ENCODE results near the gene TTC28.

TTC28 gene

DNA sequence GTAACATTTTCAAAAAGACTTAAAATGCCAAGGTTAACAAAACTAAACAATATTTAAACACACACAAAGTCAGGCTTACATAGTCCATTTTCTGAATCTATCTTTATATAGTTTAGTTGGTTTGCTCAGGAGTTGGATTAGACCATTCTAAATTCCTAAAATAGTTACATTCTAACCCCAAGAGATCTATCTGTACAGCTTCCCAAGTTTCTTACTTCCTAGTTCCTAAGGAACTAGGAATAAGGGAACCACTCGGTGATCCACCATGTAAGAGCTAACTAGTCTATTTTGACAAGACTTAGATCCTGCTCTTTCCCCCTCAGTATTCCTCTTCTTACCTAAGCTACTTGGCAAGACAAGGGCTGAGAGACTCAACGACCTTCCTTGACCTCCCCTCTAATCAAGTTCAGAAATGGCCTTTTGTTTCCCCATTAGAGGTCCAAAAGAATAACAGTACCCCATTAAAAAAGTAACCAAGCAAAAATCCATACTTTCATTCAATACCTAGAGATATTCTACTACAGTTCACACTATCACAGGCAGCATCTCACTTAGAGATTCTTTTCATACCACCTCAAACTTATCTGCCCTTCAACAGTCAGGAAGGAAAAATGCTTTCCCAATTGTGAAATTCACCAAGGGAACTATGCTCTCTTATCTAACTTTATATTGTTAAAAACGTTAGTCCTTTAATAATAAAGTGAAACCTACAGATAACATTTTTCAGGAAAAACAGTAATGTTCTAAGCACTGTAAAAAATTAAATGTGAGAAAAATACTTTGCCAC, 253.1 kb downstream of the TTC28 start:
- Mint-ChIP-seq H3K27me3 (ENCODE audit: low read depth, poor library complexity) (peaks cover under 1% of the 10 kb centered on the region), H3K9me3 (peaks cover 4% of the 10 kb centered on the region), H3K4me3 (no peak overlapping the region), H3K27ac (no peak overlapping the region), H3K4me1 (peaks cover 17% of the 10 kb centered on the region), H3K36me3 (ENCODE audit: low read depth) (peaks cover 25% of the 10 kb centered on the region)
- TF ChIP-seq, protein P1, sequence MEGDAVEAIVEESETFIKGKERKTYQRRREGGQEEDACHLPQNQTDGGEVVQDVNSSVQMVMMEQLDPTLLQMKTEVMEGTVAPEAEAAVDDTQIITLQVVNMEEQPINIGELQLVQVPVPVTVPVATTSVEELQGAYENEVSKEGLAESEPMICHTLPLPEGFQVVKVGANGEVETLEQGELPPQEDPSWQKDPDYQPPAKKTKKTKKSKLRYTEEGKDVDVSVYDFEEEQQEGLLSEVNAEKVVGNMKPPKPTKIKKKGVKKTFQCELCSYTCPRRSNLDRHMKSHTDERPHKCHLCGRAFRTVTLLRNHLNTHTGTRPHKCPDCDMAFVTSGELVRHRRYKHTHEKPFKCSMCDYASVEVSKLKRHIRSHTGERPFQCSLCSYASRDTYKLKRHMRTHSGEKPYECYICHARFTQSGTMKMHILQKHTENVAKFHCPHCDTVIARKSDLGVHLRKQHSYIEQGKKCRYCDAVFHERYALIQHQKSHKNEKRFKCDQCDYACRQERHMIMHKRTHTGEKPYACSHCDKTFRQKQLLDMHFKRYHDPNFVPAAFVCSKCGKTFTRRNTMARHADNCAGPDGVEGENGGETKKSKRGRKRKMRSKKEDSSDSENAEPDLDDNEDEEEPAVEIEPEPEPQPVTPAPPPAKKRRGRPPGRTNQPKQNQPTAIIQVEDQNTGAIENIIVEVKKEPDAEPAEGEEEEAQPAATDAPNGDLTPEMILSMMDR (IDR thresholded peaks at IDR 0.05) = no peak
- DNase-seq = no peak

DNA sequence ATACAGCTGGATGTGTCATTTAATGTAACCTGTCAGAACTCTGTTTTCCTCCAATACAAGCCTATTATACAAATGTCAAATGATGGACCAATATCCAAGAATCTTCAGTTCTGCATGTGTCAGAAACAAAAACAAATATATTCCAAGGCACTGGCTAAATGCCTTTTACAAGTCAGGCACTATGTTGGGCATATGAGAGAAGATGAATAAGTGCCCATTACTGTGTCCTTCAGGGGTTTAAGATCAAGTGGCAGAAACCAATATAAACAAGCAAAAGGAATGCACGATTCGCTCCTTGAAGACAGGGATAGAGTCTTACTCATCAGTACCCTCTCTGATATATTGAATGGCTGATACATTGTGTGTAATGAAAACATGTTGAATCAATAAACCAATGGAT, 254.4 kb downstream of the TTC28 start:
- Mint-ChIP-seq H3K9me3 (peaks cover 4% of the 10 kb centered on the region), H3K4me1 (peaks cover 15% of the 10 kb centered on the region)

GRCh38 chr22:28424427-28425080, 255.1 kb downstream of the TTC28 start:
- peaks cover 25% of the 10 kb centered on the region for H3K36me3 Mint-ChIP-seq (ENCODE audit: low read depth)
- TF ChIP-seq, protein P1 (IDR thresholded peaks at IDR 0.05) = no peak
- H3K4me3 Mint-ChIP-seq = no peak overlapping the region
- peaks cover 15% of the 10 kb centered on the region for H3K4me1 Mint-ChIP-seq
- no peak for DNase-seq
- peaks cover 4% of the 10 kb centered on the region for H3K9me3 Mint-ChIP-seq
- H3K27me3 Mint-ChIP-seq (ENCODE audit: low read depth, poor library complexity) = peaks cover 3% of the 10 kb centered on the region
- H3K27ac Mint-ChIP-seq = no peak overlapping the region

More for the DNA sequence above, 254.4 kb downstream of the TTC28 start:
- Mint-ChIP-seq H3K4me3 (no peak overlapping the region), H3K36me3 (ENCODE audit: low read depth) (peaks cover 25% of the 10 kb centered on the region), H3K27me3 (ENCODE audit: low read depth, poor library complexity) (peaks cover 3% of the 10 kb centered on the region), H3K27ac (no peak overlapping the region)
- DNase-seq = no peak
- TF ChIP-seq, protein P1 (IDR thresholded peaks at IDR 0.05) = no peak

DNA sequence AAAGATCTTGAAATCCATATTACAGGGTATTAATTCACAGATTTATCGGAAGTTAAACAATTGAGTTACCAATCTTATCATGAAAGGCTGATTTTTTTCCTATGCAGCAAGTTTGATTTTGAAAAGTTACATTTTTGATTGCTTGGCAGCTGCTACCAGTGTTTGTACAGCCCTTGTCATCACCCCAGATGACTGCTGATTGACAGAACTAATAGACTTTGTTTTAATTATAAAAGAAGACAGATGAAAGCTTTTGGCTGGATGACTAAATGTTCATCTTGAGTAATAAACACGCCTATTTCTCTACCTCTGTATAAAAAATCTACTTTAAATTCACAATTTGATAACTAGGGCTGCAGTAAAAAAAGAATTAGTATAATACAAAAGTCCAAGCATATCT, 259.7 kb downstream of the TTC28 start:
- TF ChIP-seq, protein P1 (IDR thresholded peaks at IDR 0.05) = no peak
- Mint-ChIP-seq H3K27ac (no peak overlapping the region), H3K9me3 (no peaks in the 10 kb centered on the region), H3K4me3 (no peak overlapping the region), H3K36me3 (ENCODE audit: low read depth) (peaks cover 5% of the 10 kb centered on the region), H3K4me1 (peaks cover 3% of the 10 kb centered on the region), H3K27me3 (ENCODE audit: low read depth, poor library complexity) (peaks cover 3% of the 10 kb centered on the region)
- no peak for DNase-seq

- peaks cover 14% of the 10 kb centered on the region for H3K4me1 Mint-ChIP-seq
- TF ChIP-seq, protein P1 (IDR thresholded peaks at IDR 0.05) = no peak
- H3K27ac Mint-ChIP-seq = no peak overlapping the region
- no peak for DNase-seq
- peaks cover 3% of the 10 kb centered on the region for H3K27me3 Mint-ChIP-seq (ENCODE audit: low read depth, poor library complexity)
- H3K4me3 Mint-ChIP-seq = no peak overlapping the region
- H3K36me3 Mint-ChIP-seq (ENCODE audit: low read depth) = no peaks in the 10 kb centered on the region
- H3K9me3 Mint-ChIP-seq = no peaks in the 10 kb centered on the region
Observed at GRCh38 chr22:28418008-28418407, 261.6 kb downstream of the TTC28 start.
